Measurements from ENCODE around the gene NEURL1.

The NEURL1 gene

DNA sequence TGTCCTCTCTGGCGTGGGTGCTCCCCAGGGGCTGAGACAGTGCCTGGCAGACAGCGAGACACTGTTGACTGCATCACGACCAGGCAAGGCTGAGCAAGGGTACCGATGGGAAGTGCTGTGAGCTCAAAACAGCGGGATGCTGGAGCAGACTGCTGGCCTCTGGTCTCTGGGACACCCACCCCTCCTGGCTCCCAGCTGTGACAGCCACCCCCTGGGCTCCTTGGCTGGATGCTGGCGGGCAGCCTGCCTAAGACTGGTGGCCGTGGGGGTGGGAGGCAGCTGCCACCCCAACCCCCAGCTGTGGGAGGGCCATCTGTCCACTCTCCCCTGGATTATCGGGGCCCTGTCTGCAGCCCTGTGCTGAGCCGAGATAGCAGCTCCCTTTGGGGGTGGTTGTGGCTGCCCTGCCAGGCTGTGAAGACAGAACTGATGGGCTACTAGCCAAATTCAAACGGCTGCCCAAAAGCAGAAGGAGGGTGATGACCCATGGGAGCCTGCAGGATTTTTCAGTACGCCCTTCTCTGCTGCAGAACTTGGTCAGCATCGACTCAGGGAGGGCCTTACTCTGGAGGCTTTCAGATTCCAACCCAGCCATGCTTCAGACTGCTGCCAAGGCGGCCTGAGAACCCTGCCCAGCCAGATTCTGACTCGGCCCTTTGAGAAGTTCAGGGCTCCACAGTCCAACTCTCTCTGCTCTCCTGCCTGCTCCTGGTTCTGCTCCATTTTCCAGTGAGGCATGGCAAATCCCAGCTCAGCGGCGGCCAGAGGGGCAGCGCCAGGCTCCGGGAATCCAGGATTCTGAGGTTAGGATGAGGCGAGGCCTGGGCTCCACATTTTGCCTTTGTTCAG, 125.3 kb downstream of the NEURL1 start:
- DNase-seq (ENCODE audit: low read depth) = peak; percentile 35
- TF ChIP-seq, protein P1, sequence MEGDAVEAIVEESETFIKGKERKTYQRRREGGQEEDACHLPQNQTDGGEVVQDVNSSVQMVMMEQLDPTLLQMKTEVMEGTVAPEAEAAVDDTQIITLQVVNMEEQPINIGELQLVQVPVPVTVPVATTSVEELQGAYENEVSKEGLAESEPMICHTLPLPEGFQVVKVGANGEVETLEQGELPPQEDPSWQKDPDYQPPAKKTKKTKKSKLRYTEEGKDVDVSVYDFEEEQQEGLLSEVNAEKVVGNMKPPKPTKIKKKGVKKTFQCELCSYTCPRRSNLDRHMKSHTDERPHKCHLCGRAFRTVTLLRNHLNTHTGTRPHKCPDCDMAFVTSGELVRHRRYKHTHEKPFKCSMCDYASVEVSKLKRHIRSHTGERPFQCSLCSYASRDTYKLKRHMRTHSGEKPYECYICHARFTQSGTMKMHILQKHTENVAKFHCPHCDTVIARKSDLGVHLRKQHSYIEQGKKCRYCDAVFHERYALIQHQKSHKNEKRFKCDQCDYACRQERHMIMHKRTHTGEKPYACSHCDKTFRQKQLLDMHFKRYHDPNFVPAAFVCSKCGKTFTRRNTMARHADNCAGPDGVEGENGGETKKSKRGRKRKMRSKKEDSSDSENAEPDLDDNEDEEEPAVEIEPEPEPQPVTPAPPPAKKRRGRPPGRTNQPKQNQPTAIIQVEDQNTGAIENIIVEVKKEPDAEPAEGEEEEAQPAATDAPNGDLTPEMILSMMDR (IDR thresholded peaks at IDR 0.05; ENCODE audit: control insufficient read depth, insufficient read depth, low read depth, low read length, missing control alignments) = no peak
- no peak overlapping the region for H3K4me3 ChIP-seq (ENCODE audit: control insufficient read depth, low read depth, low read length)

DNA sequence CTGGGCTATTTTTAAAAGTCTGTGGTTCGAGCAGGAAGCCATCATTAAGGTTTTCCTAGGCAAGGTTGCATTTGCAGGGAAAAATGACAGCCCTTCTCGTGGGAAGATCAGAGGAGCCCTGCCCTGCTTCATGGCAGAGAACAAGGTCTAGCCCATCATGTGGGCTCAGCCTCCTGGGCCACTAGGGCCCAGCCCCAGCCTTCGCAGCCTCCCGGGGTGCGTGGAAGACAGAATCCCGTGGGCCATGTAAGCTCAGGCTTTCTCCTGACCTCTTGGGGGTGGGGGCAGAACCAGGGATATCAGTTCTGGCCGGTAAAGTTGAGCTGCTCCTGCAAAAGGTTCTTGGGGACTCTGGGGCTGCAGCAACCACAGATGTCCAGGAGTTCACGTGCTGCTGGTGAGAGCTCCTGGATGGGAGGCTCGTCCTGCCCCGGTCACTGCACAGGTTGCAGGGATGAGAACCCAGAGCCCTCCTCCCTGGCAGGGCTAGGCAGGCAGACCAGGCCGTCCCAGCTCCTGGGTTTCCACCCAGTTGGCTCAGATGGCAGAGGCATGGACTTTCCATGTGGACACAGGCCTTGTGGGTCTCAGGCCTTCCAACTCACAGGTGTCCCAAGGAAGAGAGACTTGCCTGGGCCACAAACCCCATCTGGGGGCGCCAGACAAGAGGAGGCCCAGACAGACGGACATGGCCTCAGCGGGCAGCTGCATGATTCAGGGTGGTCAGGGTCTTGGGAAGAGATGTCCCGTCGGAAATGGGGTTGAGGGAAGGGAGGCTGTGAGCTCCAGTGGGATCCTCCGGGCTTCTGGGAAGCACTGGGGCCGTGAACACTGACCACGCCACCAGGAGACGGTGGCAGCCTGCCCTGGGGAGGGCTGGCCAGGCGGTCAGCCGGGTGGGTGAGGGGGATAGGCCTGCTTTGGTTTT, 126.2 kb downstream of the NEURL1 start:
- TF ChIP-seq, protein P1 (IDR thresholded peaks at IDR 0.05; ENCODE audit: control insufficient read depth, insufficient read depth, low read depth, low read length, missing control alignments) = no peak
- DNase-seq (ENCODE audit: low read depth) = no peak

DNA sequence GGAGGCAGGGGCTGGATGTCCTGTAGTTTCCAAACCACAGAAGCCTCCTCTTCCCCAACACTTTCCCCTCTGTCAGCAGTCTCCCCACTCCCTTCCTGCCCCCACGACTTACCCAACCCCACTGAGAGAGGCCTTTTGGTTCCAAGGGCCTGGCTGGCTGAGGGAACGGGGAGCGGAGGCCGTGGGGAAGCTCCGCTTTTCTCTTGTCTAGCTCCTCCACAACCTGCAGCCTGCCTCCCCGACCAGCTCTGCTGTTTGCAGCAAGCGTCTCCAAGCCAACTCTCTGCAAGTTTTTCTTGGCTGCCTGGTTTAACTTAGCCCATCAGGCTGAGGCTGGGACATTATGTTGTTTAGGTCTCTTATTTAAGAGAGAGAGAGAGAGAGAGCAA, 126.8 kb downstream of the NEURL1 start:
- no peak for DNase-seq (ENCODE audit: low read depth)
- TF ChIP-seq, protein P1 (IDR thresholded peaks at IDR 0.05; ENCODE audit: control insufficient read depth, insufficient read depth, low read depth, low read length, missing control alignments) = no peak
- H3K4me3 ChIP-seq (ENCODE audit: control insufficient read depth, low read depth, low read length) = no peak overlapping the region

More for the DNA sequence above, 126.2 kb downstream of the NEURL1 start:
- H3K4me3 ChIP-seq (ENCODE audit: control insufficient read depth, low read depth, low read length) = no peak overlapping the region

DNA sequence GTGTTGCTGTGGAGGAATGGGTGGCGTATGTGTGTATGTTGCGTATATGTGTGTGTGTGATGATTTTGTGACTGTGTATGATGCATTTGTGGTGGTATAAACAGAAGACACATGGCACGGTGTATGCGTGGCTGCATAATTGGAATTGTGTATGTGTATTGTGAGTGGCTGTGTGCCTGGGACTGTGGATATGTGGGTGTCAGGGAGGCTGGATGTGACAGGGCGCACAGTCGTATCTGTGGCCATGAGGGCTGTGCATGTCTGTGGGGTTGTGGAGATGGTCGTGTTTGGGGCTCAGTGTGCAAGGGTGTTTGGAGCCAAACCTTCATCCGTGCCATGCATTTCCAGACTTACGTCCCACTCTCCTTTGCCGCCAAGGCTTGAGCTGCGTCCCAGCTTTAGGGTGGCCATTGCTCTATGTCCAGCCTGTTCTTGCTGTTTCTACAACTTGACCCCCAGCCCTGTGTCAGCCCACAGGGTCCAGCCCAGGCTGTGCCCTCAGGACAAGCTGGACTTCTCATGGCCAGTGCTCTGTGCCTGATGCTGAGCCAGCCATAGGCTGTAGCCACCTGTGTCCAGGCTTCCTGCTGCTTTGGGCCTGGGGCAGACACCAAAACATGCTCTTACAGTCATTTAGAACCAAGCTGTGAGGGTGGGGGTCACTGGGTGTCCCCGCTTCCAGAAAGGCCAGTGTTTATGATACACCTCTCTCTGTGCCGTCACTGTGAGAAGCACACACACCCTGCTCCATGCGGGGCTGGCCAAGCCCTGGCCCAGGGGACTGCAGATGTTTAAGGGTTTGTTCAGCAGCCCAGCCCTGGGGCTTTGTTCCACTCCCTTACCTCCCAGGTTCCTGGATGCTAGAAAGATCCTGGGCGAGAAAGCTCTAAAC, 127.6 kb downstream of the NEURL1 start:
- DNase-seq (ENCODE audit: low read depth) = no peak
- no peak overlapping the region for H3K4me3 ChIP-seq (ENCODE audit: control insufficient read depth, low read depth, low read length)
- TF ChIP-seq, protein P1 (IDR thresholded peaks at IDR 0.05; ENCODE audit: control insufficient read depth, insufficient read depth, low read depth, low read length, missing control alignments) = no peak

DNA sequence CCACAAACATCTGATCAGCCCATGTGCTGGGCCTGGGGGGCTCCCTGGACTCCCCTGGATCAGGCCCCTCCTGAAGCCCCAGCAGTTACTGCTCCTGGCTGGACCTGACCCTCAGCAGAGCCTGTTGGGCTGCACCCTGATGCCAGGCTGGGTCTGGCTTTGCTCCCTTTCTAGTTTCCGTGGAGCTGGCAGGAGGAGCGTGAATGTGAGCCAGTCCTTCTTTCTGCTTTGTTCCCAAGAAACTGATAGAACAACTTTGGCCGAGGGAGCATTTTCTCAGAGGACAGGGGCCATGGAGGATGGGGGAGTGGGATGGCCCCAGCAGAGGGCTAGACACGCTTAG, 128.2 kb downstream of the NEURL1 start:
- H3K4me3 ChIP-seq (ENCODE audit: control insufficient read depth, low read depth, low read length) = no peak overlapping the region
- no peak for DNase-seq (ENCODE audit: low read depth)
- TF ChIP-seq, protein P1 (IDR thresholded peaks at IDR 0.05; ENCODE audit: control insufficient read depth, insufficient read depth, low read depth, low read length, missing control alignments) = no peak

DNA sequence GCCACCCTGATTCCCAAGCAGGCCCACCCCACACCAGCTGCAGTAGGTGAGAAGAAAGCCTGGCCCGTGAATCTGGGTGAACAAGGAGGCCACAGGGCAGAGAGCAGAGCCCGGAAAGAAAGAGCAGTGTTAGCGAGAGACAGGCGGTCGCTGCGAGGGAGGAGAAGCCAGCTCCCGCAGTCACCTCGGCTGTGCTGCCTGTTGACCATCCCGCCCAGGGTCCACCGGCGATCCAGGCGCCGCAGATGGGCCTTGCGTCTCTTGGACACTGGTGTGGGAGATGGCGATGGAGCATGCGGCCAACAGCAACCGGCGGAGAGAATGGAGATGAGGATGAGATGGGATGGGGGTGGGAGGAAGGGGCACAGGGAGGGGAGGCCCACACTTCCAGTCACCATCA, 128.8 kb downstream of the NEURL1 start:
- no peak overlapping the region for H3K4me3 ChIP-seq (ENCODE audit: control insufficient read depth, low read depth, low read length)
- TF ChIP-seq, protein P1 (IDR thresholded peaks at IDR 0.05; ENCODE audit: control insufficient read depth, insufficient read depth, low read depth, low read length, missing control alignments) = no peak
- DNase-seq (ENCODE audit: low read depth) = no peak
